Astrocyte of the cerebellum (primary cell): ENCODE measurements around the gene IQCK.

ENCODE experiments used
- DNase-seq: peaks from one replicate; pipeline ENCODE4 v3.0.0-alpha.2; 2011; ENCODE audit warnings: low read depth
- H3K4me3 ChIP-seq: 2 replicates; pipeline ENCODE4 v1.5.1; 2011; ENCODE audit warnings: mild to moderate bottlenecking, low read depth, low read length, moderate library complexity
- CTCF ChIP-seq: IDR thresholded peaks from 2 replicates; pipeline ENCODE4 v1.5.1; 2012; ENCODE audit warnings: low read length, low read depth, moderate library complexity, mild to moderate bottlenecking; ENCODE audit errors: missing control alignments
- in situ Hi-C: cut with HindIII; loops from 2 replicates; pipeline ENCODE4 v1.10.0; 2017; ENCODE audit warnings: low sequenced_read_pairs

Gene IQCK

GRCh38 chr16:19765860-19766553 lies 47.9 kb downstream of the IQCK start:
- in situ Hi-C loops: no loop called here
- no peak overlapping the region for H3K4me3 ChIP-seq
- no peak for TF ChIP-seq CTCF
- no peak for DNase-seq

- no peak for DNase-seq
- in situ Hi-C loops: no loop called here
- no peak for TF ChIP-seq CTCF
- no peak overlapping the region for H3K4me3 ChIP-seq
Measured at GRCh38 chr16:19766554-19766884, 48.4 kb downstream of the IQCK start.

GRCh38 chr16:19766988-19767387 lies 48.9 kb downstream of the IQCK start:
- TF ChIP-seq CTCF: no peak
- in situ Hi-C loops: no loop called here
- DNase-seq: no peak
- H3K4me3 ChIP-seq: no peak overlapping the region

GRCh38 chr16:19767497-19767896 lies 49.4 kb downstream of the IQCK start:
- no peak for TF ChIP-seq CTCF
- in situ Hi-C loops: no loop called here
- H3K4me3 ChIP-seq: no peak overlapping the region
- DNase-seq: no peak

GRCh38 chr16:19769239-19769638 lies 51.2 kb downstream of the IQCK start:
- in situ Hi-C loops: no loop called here
- H3K4me3 ChIP-seq: no peak overlapping the region
- DNase-seq: no peak
- no peak for TF ChIP-seq CTCF

- no peak for DNase-seq
- no peak overlapping the region for H3K4me3 ChIP-seq
- in situ Hi-C loops: no loop called here
- no peak for TF ChIP-seq CTCF
Measured at GRCh38 chr16:19771040-19771439, 53.0 kb downstream of the IQCK start.
